ENCODE results near the gene POU2F1.

The POU2F1 gene

GRCh38 chr1:167248707-167249642 is 28.3 kb downstream of the POU2F1 start:
- Histone ChIP-seq H3K9ac (ENCODE audit: low read depth in 1 of 2, low read length in 2 of 2) (no peak overlapping the region), H3K4me1 (ENCODE audit: control insufficient read depth in 1 of 2, insufficient read depth in 2 of 2, low read length in 2 of 2) (peaks cover 0 to 5% of the 10 kb centered on the region in 2 donors), H3K36me3 (ENCODE audit: control insufficient read depth in 1 of 2, insufficient read depth in 2 of 2, low read length in 2 of 2) (no peaks in the 10 kb centered on the region), H3K27ac (ENCODE audit: low read depth, low read length) (no peak overlapping the region), H3K27me3 (ENCODE audit: control insufficient read depth in 1 of 2, insufficient read depth in 2 of 2, low read length in 2 of 2) (no peaks in the 10 kb centered on the region), H3K9me3 (ENCODE audit: control insufficient read depth in 1 of 2, low read length in 2 of 2) (peaks cover 0 to 2% of the 10 kb centered on the region in 2 donors), H3K4me3 (ENCODE audit: low read depth in 1 of 2, low read length in 2 of 2) (no peak overlapping the region)

GRCh38 chr1:167249702-167250101 is 29.0 kb downstream of the POU2F1 start:
- Histone ChIP-seq H3K36me3 (ENCODE audit: control insufficient read depth in 1 of 2, insufficient read depth in 2 of 2, low read length in 2 of 2) (no peaks in the 10 kb centered on the region), H3K27me3 (ENCODE audit: control insufficient read depth in 1 of 2, insufficient read depth in 2 of 2, low read length in 2 of 2) (no peaks in the 10 kb centered on the region), H3K27ac (ENCODE audit: low read depth, low read length) (no peak overlapping the region), H3K4me1 (ENCODE audit: control insufficient read depth in 1 of 2, insufficient read depth in 2 of 2, low read length in 2 of 2) (peaks cover 0 to 5% of the 10 kb centered on the region in 2 donors), H3K9ac (ENCODE audit: low read depth in 1 of 2, low read length in 2 of 2) (no peak overlapping the region), H3K9me3 (ENCODE audit: control insufficient read depth in 1 of 2, low read length in 2 of 2) (no peaks in the 10 kb centered on the region), H3K4me3 (ENCODE audit: low read depth in 1 of 2, low read length in 2 of 2) (no peak overlapping the region)

GRCh38 chr1:167250482-167250881 is 29.8 kb downstream of the POU2F1 start:
- Histone ChIP-seq H3K27ac (ENCODE audit: low read depth, low read length) (no peak overlapping the region), H3K27me3 (ENCODE audit: control insufficient read depth in 1 of 2, insufficient read depth in 2 of 2, low read length in 2 of 2) (no peaks in the 10 kb centered on the region), H3K36me3 (ENCODE audit: control insufficient read depth in 1 of 2, insufficient read depth in 2 of 2, low read length in 2 of 2) (no peaks in the 10 kb centered on the region), H3K4me1 (ENCODE audit: control insufficient read depth in 1 of 2, insufficient read depth in 2 of 2, low read length in 2 of 2) (peaks cover 0 to 5% of the 10 kb centered on the region in 2 donors), H3K4me3 (ENCODE audit: low read depth in 1 of 2, low read length in 2 of 2) (no peak overlapping the region), H3K9me3 (ENCODE audit: control insufficient read depth in 1 of 2, low read length in 2 of 2) (no peaks in the 10 kb centered on the region), H3K9ac (ENCODE audit: low read depth in 1 of 2, low read length in 2 of 2) (no peak overlapping the region)

- H3K9ac ChIP-seq (ENCODE audit: low read depth in 1 of 2, low read length in 2 of 2), result no peak overlapping the region
- H3K4me3 ChIP-seq (ENCODE audit: low read depth in 1 of 2, low read length in 2 of 2), result no peak overlapping the region
- H3K9me3 ChIP-seq (ENCODE audit: control insufficient read depth in 1 of 2, low read length in 2 of 2), result no peaks in the 10 kb centered on the region
- H3K27me3 ChIP-seq (ENCODE audit: control insufficient read depth in 1 of 2, insufficient read depth in 2 of 2, low read length in 2 of 2), result no peaks in the 10 kb centered on the region
- H3K27ac ChIP-seq (ENCODE audit: low read depth, low read length), result no peak overlapping the region
- no peaks in the 10 kb centered on the region for H3K36me3 ChIP-seq (ENCODE audit: control insufficient read depth in 1 of 2, insufficient read depth in 2 of 2, low read length in 2 of 2)
- peaks cover 0 to 5% of the 10 kb centered on the region in 2 donors for H3K4me1 ChIP-seq (ENCODE audit: control insufficient read depth in 1 of 2, insufficient read depth in 2 of 2, low read length in 2 of 2)
Observed at GRCh38 chr1:167251472-167251871, 30.8 kb downstream of the POU2F1 start.

GRCh38 chr1:167252986-167253385 is 32.3 kb downstream of the POU2F1 start:
- no peaks in the 10 kb centered on the region for H3K9me3 ChIP-seq (ENCODE audit: control insufficient read depth in 1 of 2, low read length in 2 of 2)
- no peak overlapping the region for H3K4me3 ChIP-seq (ENCODE audit: low read depth in 1 of 2, low read length in 2 of 2)
- no peak overlapping the region for H3K27ac ChIP-seq (ENCODE audit: low read depth, low read length)
- H3K9ac ChIP-seq (ENCODE audit: low read depth in 1 of 2, low read length in 2 of 2), result no peak overlapping the region
- H3K4me1 ChIP-seq (ENCODE audit: control insufficient read depth in 1 of 2, insufficient read depth in 2 of 2, low read length in 2 of 2), result peaks cover 0 to 5% of the 10 kb centered on the region in 2 donors
- no peaks in the 10 kb centered on the region for H3K36me3 ChIP-seq (ENCODE audit: control insufficient read depth in 1 of 2, insufficient read depth in 2 of 2, low read length in 2 of 2)
- no peaks in the 10 kb centered on the region for H3K27me3 ChIP-seq (ENCODE audit: control insufficient read depth in 1 of 2, insufficient read depth in 2 of 2, low read length in 2 of 2)

GRCh38 chr1:167258858-167259257 is 38.2 kb downstream of the POU2F1 start:
- Histone ChIP-seq H3K4me3 (ENCODE audit: low read depth in 1 of 2, low read length in 2 of 2) (no peak overlapping the region), H3K9me3 (ENCODE audit: control insufficient read depth in 1 of 2, low read length in 2 of 2) (no peaks in the 10 kb centered on the region), H3K9ac (ENCODE audit: low read depth in 1 of 2, low read length in 2 of 2) (no peak overlapping the region), H3K4me1 (ENCODE audit: control insufficient read depth in 1 of 2, insufficient read depth in 2 of 2, low read length in 2 of 2) (peaks cover 13 to 15% of the 10 kb centered on the region in 2 donors), H3K27me3 (ENCODE audit: control insufficient read depth in 1 of 2, insufficient read depth in 2 of 2, low read length in 2 of 2) (no peaks in the 10 kb centered on the region), H3K27ac (ENCODE audit: low read depth, low read length) (no peak overlapping the region), H3K36me3 (ENCODE audit: control insufficient read depth in 1 of 2, insufficient read depth in 2 of 2, low read length in 2 of 2) (no peaks in the 10 kb centered on the region)

GRCh38 chr1:167262836-167263235 is 42.1 kb downstream of the POU2F1 start:
- Histone ChIP-seq H3K27ac (ENCODE audit: low read depth, low read length) (no peak overlapping the region), H3K27me3 (ENCODE audit: control insufficient read depth in 1 of 2, insufficient read depth in 2 of 2, low read length in 2 of 2) (no peaks in the 10 kb centered on the region), H3K9me3 (ENCODE audit: control insufficient read depth in 1 of 2, low read length in 2 of 2) (no peaks in the 10 kb centered on the region), H3K36me3 (ENCODE audit: control insufficient read depth in 1 of 2, insufficient read depth in 2 of 2, low read length in 2 of 2) (no peaks in the 10 kb centered on the region), H3K4me1 (ENCODE audit: control insufficient read depth in 1 of 2, insufficient read depth in 2 of 2, low read length in 2 of 2) (peaks cover 18 to 20% of the 10 kb centered on the region in 2 donors), H3K4me3 (ENCODE audit: low read depth in 1 of 2, low read length in 2 of 2) (no peak overlapping the region), H3K9ac (ENCODE audit: low read depth in 1 of 2, low read length in 2 of 2) (no peak overlapping the region)

GRCh38 chr1:167263344-167263743 is 42.7 kb downstream of the POU2F1 start:
- Histone ChIP-seq H3K9ac (ENCODE audit: low read depth in 1 of 2, low read length in 2 of 2) (no peak overlapping the region), H3K27me3 (ENCODE audit: control insufficient read depth in 1 of 2, insufficient read depth in 2 of 2, low read length in 2 of 2) (no peaks in the 10 kb centered on the region), H3K9me3 (ENCODE audit: control insufficient read depth in 1 of 2, low read length in 2 of 2) (no peaks in the 10 kb centered on the region), H3K4me3 (ENCODE audit: low read depth in 1 of 2, low read length in 2 of 2) (no peak overlapping the region), H3K27ac (ENCODE audit: low read depth, low read length) (no peak overlapping the region), H3K36me3 (ENCODE audit: control insufficient read depth in 1 of 2, insufficient read depth in 2 of 2, low read length in 2 of 2) (no peaks in the 10 kb centered on the region), H3K4me1 (ENCODE audit: control insufficient read depth in 1 of 2, insufficient read depth in 2 of 2, low read length in 2 of 2) (peaks cover 20 to 22% of the 10 kb centered on the region in 2 donors)

- Histone ChIP-seq H3K4me1 (ENCODE audit: control insufficient read depth in 1 of 2, insufficient read depth in 2 of 2, low read length in 2 of 2) (peaks cover 22 to 25% of the 10 kb centered on the region in 2 donors), H3K27ac (ENCODE audit: low read depth, low read length) (no peak overlapping the region), H3K4me3 (ENCODE audit: low read depth in 1 of 2, low read length in 2 of 2) (no peak overlapping the region), H3K27me3 (ENCODE audit: control insufficient read depth in 1 of 2, insufficient read depth in 2 of 2, low read length in 2 of 2) (no peaks in the 10 kb centered on the region), H3K9ac (ENCODE audit: low read depth in 1 of 2, low read length in 2 of 2) (no peak overlapping the region), H3K9me3 (ENCODE audit: control insufficient read depth in 1 of 2, low read length in 2 of 2) (no peaks in the 10 kb centered on the region), H3K36me3 (ENCODE audit: control insufficient read depth in 1 of 2, insufficient read depth in 2 of 2, low read length in 2 of 2) (no peaks in the 10 kb centered on the region)
Observed at GRCh38 chr1:167263819-167264464, 43.3 kb downstream of the POU2F1 start.

GRCh38 chr1:167266965-167267364 is 46.3 kb downstream of the POU2F1 start:
- Histone ChIP-seq H3K9me3 (ENCODE audit: control insufficient read depth in 1 of 2, low read length in 2 of 2) (no peaks in the 10 kb centered on the region), H3K36me3 (ENCODE audit: control insufficient read depth in 1 of 2, insufficient read depth in 2 of 2, low read length in 2 of 2) (no peaks in the 10 kb centered on the region), H3K27me3 (ENCODE audit: control insufficient read depth in 1 of 2, insufficient read depth in 2 of 2, low read length in 2 of 2) (no peaks in the 10 kb centered on the region), H3K9ac (ENCODE audit: low read depth in 1 of 2, low read length in 2 of 2) (no peak overlapping the region), H3K4me1 (ENCODE audit: control insufficient read depth in 1 of 2, insufficient read depth in 2 of 2, low read length in 2 of 2) (peaks cover 22 to 29% of the 10 kb centered on the region in 2 donors), H3K4me3 (ENCODE audit: low read depth in 1 of 2, low read length in 2 of 2) (no peak overlapping the region), H3K27ac (ENCODE audit: low read depth, low read length) (no peak overlapping the region)
